Lower leg skin (tissue), 3 donors: Measurements from ENCODE around the gene ILDR2.

ENCODE experiments used
- POLR2A ChIP-seq, 2 donors: fragments of 450-650 bp; IDR thresholded peaks; one replicate each; pipeline ENCODE4 v1.6.1; 2016 to 2017; ENCODE audit warnings: antibody characterized with exemption in 2 of 2, mild to moderate bottlenecking in 1 of 2, moderate library complexity in 1 of 2
- TF ChIP-seq, protein P1 (sequence below), 3 donors: fragments of 450-650 bp; IDR thresholded peaks; one replicate each; pipeline ENCODE4 v1.5.1; 2016; ENCODE audit warnings: antibody characterized with exemption in 3 of 3, mild to moderate bottlenecking in 3 of 3, moderate library complexity in 2 of 3

DNA sequence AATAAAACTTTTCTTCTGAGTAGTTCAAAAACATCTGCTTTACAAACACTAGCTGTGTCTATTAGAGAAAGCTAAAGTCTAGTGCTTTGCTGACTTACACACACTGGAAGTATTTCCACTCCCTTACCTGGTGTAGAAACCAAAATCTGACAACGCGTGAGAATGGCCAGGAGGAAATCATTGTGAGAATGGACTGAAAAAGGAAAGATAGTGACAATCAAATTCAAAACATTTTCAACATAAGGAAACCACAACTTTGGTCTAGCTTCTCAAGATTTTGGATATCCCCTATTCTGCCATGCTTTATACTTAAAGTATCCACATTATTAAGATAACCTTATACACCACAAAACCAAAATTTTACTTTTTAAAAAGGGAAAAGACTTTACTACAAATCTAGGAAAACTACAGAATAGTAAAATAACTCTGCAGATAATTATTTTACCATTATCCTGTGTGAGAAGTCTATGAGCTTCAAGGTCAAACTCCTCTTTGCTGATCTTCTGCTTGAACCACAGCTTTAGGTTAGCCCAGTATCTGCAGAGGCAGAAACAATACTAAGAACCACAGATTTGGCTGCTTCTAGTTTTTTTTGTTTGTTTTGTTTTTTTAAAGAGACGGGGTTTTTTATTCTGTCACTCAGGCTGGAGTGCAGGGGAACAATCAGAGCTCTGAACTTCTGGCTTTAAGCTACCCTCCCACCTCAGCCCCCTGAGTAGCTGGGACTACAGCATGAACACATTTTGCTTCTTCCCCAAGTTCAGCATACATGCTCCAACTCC, 105.8 kb downstream of the ILDR2 start:
- TF ChIP-seq POLR2A (IDR thresholded peaks at IDR 0.05) = no peak
- TF ChIP-seq, protein P1, sequence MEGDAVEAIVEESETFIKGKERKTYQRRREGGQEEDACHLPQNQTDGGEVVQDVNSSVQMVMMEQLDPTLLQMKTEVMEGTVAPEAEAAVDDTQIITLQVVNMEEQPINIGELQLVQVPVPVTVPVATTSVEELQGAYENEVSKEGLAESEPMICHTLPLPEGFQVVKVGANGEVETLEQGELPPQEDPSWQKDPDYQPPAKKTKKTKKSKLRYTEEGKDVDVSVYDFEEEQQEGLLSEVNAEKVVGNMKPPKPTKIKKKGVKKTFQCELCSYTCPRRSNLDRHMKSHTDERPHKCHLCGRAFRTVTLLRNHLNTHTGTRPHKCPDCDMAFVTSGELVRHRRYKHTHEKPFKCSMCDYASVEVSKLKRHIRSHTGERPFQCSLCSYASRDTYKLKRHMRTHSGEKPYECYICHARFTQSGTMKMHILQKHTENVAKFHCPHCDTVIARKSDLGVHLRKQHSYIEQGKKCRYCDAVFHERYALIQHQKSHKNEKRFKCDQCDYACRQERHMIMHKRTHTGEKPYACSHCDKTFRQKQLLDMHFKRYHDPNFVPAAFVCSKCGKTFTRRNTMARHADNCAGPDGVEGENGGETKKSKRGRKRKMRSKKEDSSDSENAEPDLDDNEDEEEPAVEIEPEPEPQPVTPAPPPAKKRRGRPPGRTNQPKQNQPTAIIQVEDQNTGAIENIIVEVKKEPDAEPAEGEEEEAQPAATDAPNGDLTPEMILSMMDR (IDR thresholded peaks at IDR 0.05) = no peak
